HS-27A (cell line): ENCODE data around the gene MAP2K2.

Source experiments
- DNase-seq: peaks from one replicate; pipeline ENCODE4 v3.0.0-alpha.2; 2012; ENCODE audit warnings: low read depth, missing footprints

The MAP2K2 gene

GRCh38 chr19:4099041-4099764 lies 24.7 kb downstream of the MAP2K2 start:
- DNase-seq = no peak

- no peak for DNase-seq
These were observed 25.4 kb downstream of the MAP2K2 start for GRCh38 chr19:4098493-4098892.

DNA sequence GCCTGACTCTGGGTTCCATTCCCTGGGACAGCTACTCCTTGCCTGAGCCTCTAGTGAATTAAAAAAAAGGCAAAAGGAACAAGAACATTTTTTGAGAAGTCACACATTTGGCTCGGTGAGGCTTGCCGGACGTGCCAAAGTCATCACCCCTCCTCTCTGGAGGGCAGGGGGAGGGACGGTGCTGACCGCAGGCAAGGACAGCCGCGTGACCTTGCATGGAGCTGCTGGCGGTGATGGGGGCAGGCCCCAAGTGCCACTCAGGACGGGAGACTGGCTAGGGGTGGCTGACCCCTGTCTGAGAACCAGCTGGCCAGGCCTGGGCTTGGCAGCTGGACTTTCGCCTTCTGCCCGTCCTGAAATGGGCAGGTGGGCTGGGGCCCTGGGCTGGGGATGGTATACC lies 26.4 kb downstream of the MAP2K2 start:
- DNase-seq = no peak

DNA sequence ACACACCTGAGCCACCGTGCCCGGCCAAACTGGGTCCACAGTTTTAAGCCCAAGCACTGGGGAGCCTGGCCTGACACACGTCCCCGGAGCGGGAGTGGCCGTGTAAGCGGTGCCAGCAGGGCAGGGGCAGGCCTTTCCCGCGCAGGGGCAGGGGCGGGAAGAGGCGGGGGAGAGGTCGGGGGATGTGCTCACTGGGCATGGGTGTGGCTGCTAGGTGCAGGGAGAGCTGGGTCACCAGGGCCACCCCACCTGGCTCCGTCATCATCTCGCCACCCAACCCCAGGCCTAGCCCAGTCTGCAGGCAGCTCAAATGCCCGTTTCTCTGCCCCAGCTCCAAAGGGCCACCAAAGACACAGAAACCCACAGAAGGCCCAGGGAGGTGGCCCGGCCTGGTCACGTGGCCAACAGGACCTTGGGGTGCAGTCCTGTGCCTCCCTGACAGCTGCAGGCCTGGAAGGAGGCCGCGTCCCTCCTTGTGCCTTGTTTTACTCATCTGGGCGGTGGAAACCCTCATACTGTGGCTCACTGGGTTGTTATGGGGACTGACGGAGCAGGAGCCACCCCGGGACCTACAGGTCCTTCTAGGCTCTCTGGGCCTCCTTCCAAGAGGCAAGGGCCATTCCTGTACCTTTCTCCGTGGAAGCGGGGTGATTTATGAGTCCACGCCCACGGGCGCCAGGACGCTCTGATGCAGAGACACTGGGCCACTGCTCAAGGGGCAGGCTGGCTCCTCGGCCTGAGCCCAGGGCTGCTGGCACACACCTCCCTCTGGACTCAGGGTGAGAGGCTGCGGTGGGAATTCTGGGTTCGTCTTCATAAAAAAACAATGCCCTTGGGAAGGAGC lies 27.7 kb downstream of the MAP2K2 start:
- no peak for DNase-seq

DNA sequence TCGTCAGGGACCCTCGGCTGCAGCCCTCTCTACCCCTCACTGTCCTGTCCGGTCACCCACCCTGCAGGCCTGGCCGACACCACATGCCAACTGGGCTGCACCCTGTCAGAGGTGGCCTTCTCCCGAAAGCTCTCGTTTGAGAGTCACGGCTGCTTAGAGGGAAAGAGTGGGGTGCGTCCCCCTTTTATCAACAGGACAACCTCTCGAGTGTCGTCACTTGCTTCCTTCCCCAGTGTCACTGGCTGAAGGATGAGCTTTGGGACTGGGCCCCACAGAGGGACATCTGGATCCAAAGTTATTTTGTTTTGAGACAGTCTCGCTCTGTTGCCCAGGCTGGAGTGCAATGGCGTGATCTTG lies 28.5 kb downstream of the MAP2K2 start:
- DNase-seq = no peak

DNA sequence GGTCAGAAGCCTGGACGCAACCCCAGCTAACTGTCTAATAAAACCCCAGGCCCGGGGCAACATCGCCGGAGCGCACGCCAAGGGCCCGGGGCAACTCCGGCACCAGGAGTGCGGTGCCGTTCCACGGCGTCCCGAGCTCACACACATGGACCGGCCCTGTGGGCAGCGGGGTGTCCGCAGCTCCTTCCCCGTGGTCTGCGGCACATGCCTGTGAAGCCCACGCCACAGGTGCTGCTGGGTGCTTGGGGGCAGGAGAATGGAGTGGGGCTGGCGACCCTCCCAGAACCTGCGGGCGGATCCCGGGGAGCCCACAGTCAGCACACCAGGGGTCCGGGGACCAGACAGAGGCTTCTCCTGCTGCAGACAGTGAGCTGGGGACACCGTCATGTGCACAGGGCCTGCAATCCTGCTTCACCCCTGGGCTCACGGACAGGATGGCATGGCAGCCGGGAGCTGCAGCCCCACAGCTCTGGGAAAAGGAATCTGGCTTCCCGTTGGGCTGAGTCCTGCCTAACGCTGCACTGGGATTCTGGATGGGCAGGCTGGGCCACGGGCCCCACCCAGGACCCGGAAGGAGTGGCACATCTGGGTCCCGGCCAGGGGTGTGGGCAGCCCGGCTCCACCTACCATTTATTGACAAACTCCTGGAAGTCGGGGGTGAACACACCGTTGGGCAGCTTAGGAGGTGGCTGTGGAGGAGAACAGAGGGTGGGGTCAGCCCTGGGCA lies 29.0 kb downstream of the MAP2K2 start:
- DNase-seq = no peak

GRCh38 chr19:4094291-4094690 lies 29.6 kb downstream of the MAP2K2 start:
- DNase-seq = no peak

- DNase-seq = no peak
These were observed 30.2 kb downstream of the MAP2K2 start for GRCh38 chr19:4093643-4094175.

DNA sequence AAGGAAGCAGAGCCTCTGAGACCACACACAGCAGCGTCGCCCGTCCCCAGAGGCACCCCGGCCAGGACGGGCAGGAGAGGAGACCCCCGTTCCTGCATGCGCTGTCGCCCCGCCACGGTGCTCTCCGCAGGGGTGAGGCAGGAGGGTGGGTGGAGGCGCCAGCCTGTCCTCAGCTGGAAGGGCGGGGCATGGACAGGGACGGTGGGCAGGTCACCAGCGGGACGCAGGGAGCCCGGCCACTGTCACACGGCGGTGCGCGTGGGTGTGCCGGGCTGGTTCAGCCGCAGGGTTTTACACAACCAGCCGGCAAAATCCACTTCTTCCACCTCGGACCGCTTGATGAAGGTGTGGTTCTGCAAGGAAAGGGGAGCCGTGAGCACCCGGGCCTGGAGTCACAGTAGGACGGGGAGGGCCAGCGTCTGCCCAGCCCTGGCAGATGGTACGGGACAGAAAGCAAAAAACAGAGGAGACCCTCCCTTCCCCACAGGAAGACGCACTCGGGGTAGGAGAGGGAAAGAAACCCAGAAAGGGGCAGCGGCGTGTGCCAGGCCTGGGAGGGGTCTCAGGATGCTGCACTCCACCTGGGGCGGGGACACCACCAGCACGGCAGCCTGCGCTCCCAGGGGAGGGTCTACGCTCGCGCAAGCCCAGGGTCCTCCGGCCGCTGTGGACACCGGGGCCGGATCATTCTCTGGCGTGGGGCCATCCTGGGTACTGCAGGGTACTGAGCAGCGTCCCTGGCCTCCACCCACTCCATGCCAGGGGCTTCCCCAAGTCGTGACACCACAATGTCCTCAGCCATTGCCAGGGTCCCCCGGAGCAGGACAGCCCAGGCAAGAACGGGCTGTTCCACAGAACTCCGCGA lies 33.3 kb downstream of the MAP2K2 start:
- DNase-seq = no peak

- no peak for DNase-seq
These were observed 34.0 kb downstream of the MAP2K2 start for GRCh38 chr19:4089946-4090345.

DNA sequence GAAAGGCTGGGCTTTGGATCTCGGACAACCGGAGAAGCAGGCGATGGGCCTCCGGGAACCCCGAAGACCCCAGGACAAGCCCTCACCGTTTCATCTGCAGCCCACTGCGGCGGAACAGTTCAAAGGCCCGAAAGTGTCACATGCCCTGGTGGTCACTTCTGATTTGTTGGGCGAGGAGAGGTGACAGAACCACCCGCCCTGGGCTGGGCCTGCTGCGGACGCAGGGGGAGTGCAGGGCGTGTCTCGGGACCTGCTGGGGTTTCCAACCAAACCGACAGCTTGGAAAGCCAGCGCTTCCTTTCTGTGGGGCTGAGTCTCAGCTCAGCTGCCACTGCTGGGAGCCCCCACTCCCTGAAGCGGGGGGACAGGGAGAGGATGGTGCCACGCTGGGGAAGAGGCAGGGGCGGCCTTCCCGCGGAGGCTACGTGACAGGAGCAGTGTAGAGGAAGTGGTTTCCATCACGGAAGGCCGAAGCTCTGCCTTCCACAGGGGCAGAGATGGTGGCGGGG lies 34.5 kb downstream of the MAP2K2 start:
- DNase-seq = no peak

DNA sequence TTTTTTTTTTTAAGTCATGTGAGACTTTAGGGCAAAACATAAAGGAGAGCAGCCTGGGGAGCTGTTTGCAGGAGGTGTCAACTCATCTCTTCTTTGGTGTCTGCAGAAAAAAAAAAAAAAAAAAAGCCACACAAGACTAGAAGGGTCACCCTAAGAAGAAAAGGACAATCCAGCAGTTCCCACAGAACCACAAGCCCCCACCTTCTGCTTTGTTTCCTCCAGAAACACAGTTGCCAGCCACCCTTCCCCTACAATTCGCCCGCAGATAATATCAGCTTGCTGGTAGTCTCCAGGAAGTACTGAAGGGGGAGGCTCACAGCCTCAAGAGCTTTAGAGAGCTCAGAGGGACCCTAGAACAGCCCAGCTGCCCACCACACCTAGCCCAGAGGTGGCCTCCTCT lies 34.9 kb downstream of the MAP2K2 start:
- DNase-seq = no peak

DNA sequence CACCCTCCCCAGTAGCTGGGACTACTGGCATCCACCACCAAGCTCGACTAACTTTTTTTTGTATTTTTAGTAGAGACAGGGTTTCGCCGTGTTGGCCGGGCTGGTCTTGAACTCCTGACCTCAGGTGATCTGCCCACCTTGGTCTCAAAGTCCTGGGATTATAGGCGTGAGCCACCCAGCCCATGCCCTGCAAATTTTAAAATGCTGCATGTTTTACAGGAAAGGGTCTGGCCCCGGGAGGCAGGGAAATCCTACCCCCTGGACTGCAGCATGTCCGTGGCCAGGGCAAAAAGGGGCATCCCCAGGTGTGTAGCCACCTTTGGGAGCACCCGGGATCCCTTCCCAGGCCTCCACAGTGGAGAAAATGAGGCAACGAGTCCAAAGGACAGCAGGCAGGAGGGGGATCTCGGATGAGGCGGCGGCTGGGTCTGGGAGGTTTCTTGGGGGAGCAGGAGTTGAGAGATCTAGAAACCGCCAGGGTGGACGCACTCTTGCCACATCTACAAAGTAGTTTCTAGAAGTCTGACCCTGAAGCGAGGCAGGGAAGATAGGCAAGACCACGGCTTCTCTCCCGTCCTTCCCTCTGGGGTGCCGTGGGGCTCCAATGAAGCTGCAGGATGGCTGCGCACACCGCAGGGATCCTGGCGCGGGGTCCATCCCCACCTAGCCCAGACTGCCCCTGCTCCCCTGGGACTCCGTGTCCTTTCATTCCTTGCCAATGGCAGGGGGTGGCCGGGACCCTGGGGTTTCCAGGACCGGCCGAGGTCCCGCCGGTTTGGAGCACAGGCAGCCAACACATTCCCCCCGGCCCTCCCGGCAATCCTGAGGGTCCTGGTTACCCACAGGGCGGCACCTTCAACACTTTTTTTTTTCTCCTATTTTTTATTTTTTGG lies 35.9 kb downstream of the MAP2K2 start:
- no peak for DNase-seq

DNA sequence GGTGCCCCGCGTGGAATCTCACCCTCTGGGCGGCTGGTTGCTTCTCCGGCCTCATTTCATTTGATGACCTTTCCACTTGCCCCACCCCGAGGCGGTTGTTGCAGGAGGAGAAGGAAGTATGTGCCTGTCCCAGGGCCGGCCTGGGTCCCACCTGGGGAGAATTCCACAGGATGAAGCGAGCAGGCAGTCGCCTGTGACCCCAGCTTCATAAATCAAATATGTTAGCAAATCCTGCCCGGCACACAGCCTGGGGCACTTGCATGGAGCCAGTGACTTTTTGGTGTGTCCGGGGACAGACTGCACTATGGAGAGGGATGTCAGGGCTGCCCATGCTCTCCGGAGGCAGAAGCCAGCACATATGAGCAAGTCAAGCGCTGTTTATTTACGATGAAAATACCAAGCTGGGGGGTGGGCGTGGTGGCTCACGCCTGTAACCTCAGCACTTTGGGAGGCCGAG lies 37.5 kb downstream of the MAP2K2 start:
- DNase-seq = no peak

GRCh38 chr19:4084547-4084877 lies 39.4 kb downstream of the MAP2K2 start:
- DNase-seq = no peak

DNA sequence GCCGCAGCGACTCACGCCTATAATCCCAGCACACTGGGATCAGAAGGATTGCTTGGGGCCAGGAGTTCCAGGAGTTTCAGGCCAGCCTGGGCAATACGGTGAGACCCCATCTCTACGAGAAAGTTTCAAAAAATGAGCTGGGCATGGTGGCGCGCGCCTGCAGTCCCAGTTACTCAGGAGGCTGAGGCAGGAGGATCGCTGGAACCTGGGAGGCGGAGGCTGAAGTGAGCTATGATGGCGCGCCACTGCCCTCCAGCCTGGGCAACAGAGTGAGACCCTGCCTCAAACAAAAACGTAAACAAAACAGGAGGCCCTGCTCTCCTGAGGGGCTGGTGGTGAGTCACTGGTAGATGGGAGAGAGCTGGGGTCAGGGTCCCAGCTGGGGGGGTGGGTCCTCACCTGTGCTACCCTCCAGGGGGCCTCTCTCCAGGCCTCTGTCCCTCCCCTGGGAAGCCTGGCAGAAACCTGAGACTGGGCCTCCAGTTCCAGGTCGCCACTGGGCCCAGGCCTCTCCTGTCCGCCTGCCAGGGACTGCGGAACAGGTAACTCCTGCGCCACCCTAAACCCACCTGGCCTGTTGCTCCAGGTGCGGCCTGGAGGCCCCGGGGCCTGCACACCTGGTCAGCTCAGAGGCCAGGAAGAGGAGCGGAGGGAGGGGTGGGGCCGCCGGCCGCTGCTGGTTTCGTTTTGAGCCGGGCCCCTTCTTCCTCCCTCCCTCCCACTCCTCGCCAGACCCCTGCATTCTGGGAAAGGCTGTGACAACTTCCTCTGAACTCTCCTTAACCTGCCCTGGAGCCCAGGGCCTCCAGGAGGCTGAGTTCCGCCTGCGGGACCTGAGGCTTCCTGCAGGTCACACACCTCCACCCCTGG lies 40.0 kb downstream of the MAP2K2 start:
- no peak for DNase-seq

DNA sequence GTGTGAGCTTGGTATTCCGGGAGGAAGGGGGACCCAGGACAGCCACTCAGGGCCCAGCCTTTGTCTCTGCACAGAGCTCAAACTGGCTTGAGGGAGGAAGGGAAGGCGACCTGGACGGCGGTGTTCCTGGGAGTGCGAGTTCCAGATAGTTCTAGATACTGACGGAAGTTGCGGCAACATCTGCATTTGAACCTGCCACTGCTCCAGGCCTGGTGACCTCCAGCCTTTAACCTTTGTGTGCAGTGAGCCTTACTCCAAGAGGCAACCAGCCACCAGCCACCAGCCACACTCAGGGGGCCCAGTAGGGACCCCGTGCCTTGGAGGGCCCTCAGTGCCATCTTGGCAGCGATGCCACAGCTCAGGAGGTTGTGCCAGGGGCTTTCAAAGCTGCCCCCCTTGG lies 41.8 kb downstream of the MAP2K2 start:
- no peak for DNase-seq

- no peak for DNase-seq
These were observed 42.3 kb downstream of the MAP2K2 start for GRCh38 chr19:4081441-4082129.

GRCh38 chr19:4080473-4080872 lies 43.4 kb downstream of the MAP2K2 start:
- DNase-seq = no peak
